Activated CD4-positive, alpha-beta T cell treated with anti-CD3 and anti-CD28 coated beads, Interleukin-2, amount 50 U/mL, for 16 hours (primary cell): ENCODE measurements around the gene PPP1R14D.
"Not testable (repeated sequence)": the region's sequence is repeated elsewhere in the genome, so short reads cannot be mapped to it uniquely, and the experiment has no call there.

Experiments used
- DNase-seq: peaks from one replicate; pipeline ENCODE4 v3.0.0-alpha.2; 2020

The PPP1R14D gene

GRCh38 chr15:40828447-40829036, at the start of gene PPP1R14D:
Gene PPP1R14D (minus strand): TSS chr15:40828708. CDS start chr15:40828641, 67 bp downstream.
- DNase-seq, result no peak

GRCh38 chr15:40877694-40878093, 49.2 kb upstream of the PPP1R14D start:
- DNase-seq, result no peak

GRCh38 chr15:40875991-40876730, 47.7 kb upstream of the PPP1R14D start:
- DNase-seq, result no peak

GRCh38 chr15:40873694-40874561, 45.4 kb upstream of the PPP1R14D start, which contains the start of gene RHOV:
Gene RHOV (minus strand): TSS chr15:40874234. CDS start chr15:40874139, 95 bp downstream.
- peak; percentile 41 for DNase-seq

GRCh38 chr15:40872791-40873693, 44.5 kb upstream of the PPP1R14D start:
- DNase-seq, result no peak

- no peak for DNase-seq
Observed at GRCh38 chr15:40871749-40872617, 43.5 kb upstream of the PPP1R14D start.

GRCh38 chr15:40870716-40871115, 42.2 kb upstream of the PPP1R14D start:
- DNase-seq, result no peak

- no peak for DNase-seq
Observed at GRCh38 chr15:40869686-40870085, 41.2 kb upstream of the PPP1R14D start.

- DNase-seq, result no peak
Observed at GRCh38 chr15:40867199-40867598, 38.7 kb upstream of the PPP1R14D start.

GRCh38 chr15:40863660-40864270, 35.3 kb upstream of the PPP1R14D start:
- no peak for DNase-seq

- DNase-seq, result not testable (repeated sequence)
Observed at GRCh38 chr15:40861147-40861546, 32.6 kb upstream of the PPP1R14D start.

GRCh38 chr15:40859206-40859851, 30.8 kb upstream of the PPP1R14D start:
- peak; percentile 89 for DNase-seq

GRCh38 chr15:40858706-40859105, 30.2 kb upstream of the PPP1R14D start:
- no peak for DNase-seq

GRCh38 chr15:40857601-40858341, 29.3 kb upstream of the PPP1R14D start:
- DNase-seq, result peak; percentile 84

- DNase-seq, result no peak
Observed at GRCh38 chr15:40856746-40857145, 28.2 kb upstream of the PPP1R14D start.

- DNase-seq, result no peak
Observed at GRCh38 chr15:40855706-40856234, 27.3 kb upstream of the PPP1R14D start.

GRCh38 chr15:40854161-40854560, 25.7 kb upstream of the PPP1R14D start:
- no peak for DNase-seq

- no peak for DNase-seq
Observed at GRCh38 chr15:40853241-40853890, 24.9 kb upstream of the PPP1R14D start.

- no peak for DNase-seq
Observed at GRCh38 chr15:40852529-40852928, 24.0 kb upstream of the PPP1R14D start.
